HG02759 (cell line): ENCODE data around the gene SCUBE2.

Experiments used
- ATAC-seq: cut with Tn5 transposase; IDR thresholded peaks from one replicate; pipeline ENCODE4 v1.9.1; 2021; ENCODE audit warnings: mild to moderate bottlenecking, moderate library complexity; ENCODE audit not compliant: unreplicated experiment

The SCUBE2 gene

DNA sequence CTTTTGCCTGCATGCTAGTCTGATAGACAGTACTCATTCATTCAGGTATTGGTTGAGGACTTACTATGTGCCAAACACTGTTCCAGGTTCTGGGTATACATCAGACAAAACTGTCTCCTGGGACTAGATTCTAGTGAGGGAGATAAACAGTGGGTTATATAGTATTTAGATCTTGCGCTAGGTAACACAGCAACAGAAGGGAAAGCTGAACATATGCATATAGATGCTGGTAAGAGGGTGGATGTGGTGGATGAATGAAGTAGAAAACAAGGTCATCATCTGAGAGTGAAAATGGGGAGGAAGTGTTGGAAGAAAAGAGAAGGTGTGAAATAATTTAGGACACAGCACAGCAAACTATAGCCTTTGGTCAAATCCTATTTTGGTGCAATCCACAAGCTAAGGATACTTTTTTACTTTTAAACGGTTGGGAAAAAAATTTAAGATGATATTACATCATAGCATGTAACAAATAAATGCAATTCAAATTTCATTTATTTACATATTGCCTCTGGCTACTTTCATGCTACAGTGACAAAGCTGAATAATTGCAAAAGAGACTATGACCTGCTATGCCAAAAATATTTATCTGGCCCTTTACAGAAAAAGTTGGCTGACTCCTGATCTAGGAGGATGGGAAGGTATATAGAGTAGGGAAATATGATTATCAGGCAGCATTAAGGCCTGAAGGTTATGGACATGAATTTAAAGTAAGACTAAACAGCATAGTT lies 120.0 kb downstream of the SCUBE2 start:
- ATAC-seq: no peak
